Measurements from ENCODE around the gene FGFRL1. TPM values are rescaled to one million over a fixed set of nuclear protein-coding genes. Genes with fewer than 3 reads are reported as not detected.

FGFRL1 gene
- total and polyA plus RNA-seq, 4 donors: 6.9 to 32.9 (median 24.2) TPM

Other genes starting within 250 kb of the FGFRL1 start
- 10 to 100 TPM in 1 of 2 donors, 1 to 10 TPM in 1; 5.2 to 13.7 TPM for gene CPLX1, start 185.5 kb upstream of the FGFRL1 start, total RNA-seq
- gene CPLX1, start 185.5 kb upstream of the FGFRL1 start, polyA plus RNA-seq: under 1 TPM; 0.13 to 0.50 TPM
- 10 to 100 TPM; 90.8 to 98.0 TPM for gene GAK, start 79.3 kb upstream of the FGFRL1 start, total RNA-seq
- 100 to 1,000 TPM in 1 of 2 donors, 10 to 100 TPM in 1; 52.0 to 300 TPM for gene GAK, start 79.3 kb upstream of the FGFRL1 start, polyA plus RNA-seq
- 10 to 100 TPM; 17.4 to 26.0 TPM for gene TMEM175, start 79.2 kb upstream of the FGFRL1 start, total RNA-seq
- gene TMEM175, start 79.2 kb upstream of the FGFRL1 start, polyA plus RNA-seq: 10 to 100 TPM; 35.2 to 81.3 TPM
- gene DGKQ, start 38.1 kb upstream of the FGFRL1 start, total RNA-seq: 10 to 100 TPM; 11.2 to 14.2 TPM
- gene DGKQ, start 38.1 kb upstream of the FGFRL1 start, polyA plus RNA-seq: 10 to 100 TPM in 1 of 2 donors, 1 to 10 TPM in 1; 5.4 to 13.4 TPM
- 10 to 100 TPM; 27.5 to 44.2 TPM for gene IDUA, start 24.6 kb upstream of the FGFRL1 start, total RNA-seq
- gene IDUA, start 24.6 kb upstream of the FGFRL1 start, polyA plus RNA-seq: 10 to 100 TPM in 1 of 2 donors, 1 to 10 TPM in 1; 5.9 to 42.5 TPM
- gene SLC26A1, start 18.2 kb upstream of the FGFRL1 start, total RNA-seq: under 1 TPM in 1 of 2 donors, not detected in 1; 0.45 TPM
- gene SLC26A1, start 18.2 kb upstream of the FGFRL1 start, polyA plus RNA-seq: under 1 TPM; 0.38 to 0.87 TPM
- 1 to 10 TPM; 1.3 to 8.9 TPM for gene RNF212, start 101.9 kb downstream of the FGFRL1 start, total RNA-seq
- gene RNF212, start 101.9 kb downstream of the FGFRL1 start, polyA plus RNA-seq: under 1 TPM in 1 of 2 donors, not detected in 1; 0.74 TPM
- 10 to 100 TPM in 1 of 2 donors, 1 to 10 TPM in 1; 5.7 to 40.8 TPM for gene SPON2, start 161.0 kb downstream of the FGFRL1 start, total RNA-seq
- gene SPON2, start 161.0 kb downstream of the FGFRL1 start, polyA plus RNA-seq: 1 to 10 TPM; 4.9 to 5.4 TPM
- gene CTBP1, start 237.5 kb downstream of the FGFRL1 start, total RNA-seq: 100 to 1,000 TPM; 111 to 145 TPM
- 10 to 100 TPM; 66.4 to 96.5 TPM for gene CTBP1, start 237.5 kb downstream of the FGFRL1 start, polyA plus RNA-seq